NCI-H146 treated with DMSO at 0.1 percent for 48 hours (cell line): ENCODE measurements around the gene PRR20B.
"Not testable (repeated sequence)": the region's sequence is repeated elsewhere in the genome, so short reads cannot be mapped to it uniquely, and the experiment has no call there.

Experiments used
- DNase-seq: peaks from one replicate; lab custom pipeline; 2025; ENCODE audit not compliant: unreplicated experiment; lab: John Stamatoyannopoulos, UW

PRR20B gene

GRCh38 chr13:57147188-57147587, at the start of gene PRR20B:
PRR20B (plus strand) TSS chr13:57147488; CDS start chr13:57147875, 387 bp downstream.
- DNase-seq = not testable (repeated sequence)

- no peak for DNase-seq
Measured at GRCh38 chr13:57114945-57115344, 32.3 kb upstream of the PRR20B start.

GRCh38 chr13:57123681-57124080, 23.6 kb upstream of the PRR20B start:
- no peak for DNase-seq

GRCh38 chr13:57128909-57129308, 18.4 kb upstream of the PRR20B start:
- no peak for DNase-seq

- DNase-seq = no peak
Measured at GRCh38 chr13:57136093-57136492, 11.2 kb upstream of the PRR20B start.

- no peak for DNase-seq
Measured at GRCh38 chr13:57137585-57137984, 9.7 kb upstream of the PRR20B start.

GRCh38 chr13:57138988-57139387, 8.3 kb upstream of the PRR20B start:
- DNase-seq = no peak

GRCh38 chr13:57139781-57140180, 7.5 kb upstream of the PRR20B start:
- DNase-seq = not testable (repeated sequence)

GRCh38 chr13:57140235-57140968, 6.9 kb upstream of the PRR20B start, which contains the start of gene PRR20A:
PRR20A (plus strand) TSS chr13:57140918; CDS start chr13:57141305, 387 bp downstream.
- DNase-seq = not testable (repeated sequence)

GRCh38 chr13:57148106-57148505, 818 bp downstream of the PRR20B start:
- not testable (repeated sequence) for DNase-seq

GRCh38 chr13:57153761-57154160, 6.5 kb downstream of the PRR20B start, which contains the start of gene PRR20C:
PRR20C (plus strand) TSS chr13:57154061; CDS start chr13:57154448, 387 bp downstream.
- DNase-seq = not testable (repeated sequence)

GRCh38 chr13:57160332-57160731, 13.0 kb downstream of the PRR20B start, which contains the start of gene PRR20D:
PRR20D (plus strand) TSS chr13:57160632; CDS start chr13:57161019, 387 bp downstream.
- not testable (repeated sequence) for DNase-seq

- DNase-seq = not testable (repeated sequence)
Measured at GRCh38 chr13:57166897-57167296, 19.6 kb downstream of the PRR20B start, which contains the start of gene PRR20E. PRR20E (plus strand) TSS chr13:57167197; CDS start chr13:57167584, 387 bp downstream.

GRCh38 chr13:57191667-57192066, 44.4 kb downstream of the PRR20B start:
- DNase-seq = no peak
